Upper lobe of left lung (tissue), 6 donors: ENCODE data around the gene CRB1. TPM values are rescaled to one million over a fixed set of nuclear protein-coding genes. Genes with fewer than 3 reads are reported as not detected.

ENCODE experiments used
- ATAC-seq, 2 donors: fragments of 200-7000 bp; cut with Tn5 transposase; one replicate each; pipeline ENCODE4 v1.9.1; 2022; ENCODE audit warnings: mild to moderate bottlenecking in 2 of 2, moderate library complexity in 2 of 2; ENCODE audit not compliant: low FRiP score in 2 of 2
- DNase-seq, 2 donors: peaks; one replicate each; pipeline ENCODE4 v3.0.0-alpha.2; 2019 to 2020
- H3K27ac ChIP-seq, 4 donors: fragments of 200-600 bp; sonication (generic); one replicate each; pipeline ENCODE4 v1.5.1; 2016 to 2019
- H3K27me3 ChIP-seq, 4 donors: fragments of 200-600 bp; sonication (generic); one replicate each; pipeline ENCODE4 v1.5.1; 2017 to 2019
- H3K36me3 ChIP-seq, 4 donors: fragments of 200-600 bp; sonication (generic); one replicate each; pipeline ENCODE4 v1.5.1; 2016 to 2019
- H3K4me1 ChIP-seq, 4 donors: fragments of 200-600 bp; sonication (generic); one replicate each; pipeline ENCODE4 v1.5.1; 2018 to 2019
- H3K4me3 ChIP-seq, 4 donors: fragments of 200-600 bp; sonication (generic); one replicate each; pipeline ENCODE4 v1.5.1; 2017 to 2019; ENCODE audit warnings: mild to moderate bottlenecking in 2 of 4, moderate library complexity in 1 of 4
- H3K9me3 ChIP-seq, 4 donors: fragments of 200-600 bp; sonication (generic); one replicate each; pipeline ENCODE4 v1.5.1; 2018 to 2019
- EP300 ChIP-seq, 4 donors: sonication (generic); formaldehyde crosslinking; IDR thresholded peaks; one replicate each; pipeline ENCODE4 v1.5.1; 2017; ENCODE audit warnings: antibody characterized with exemption in 4 of 4, control low read depth in 2 of 4
- POLR2A ChIP-seq, 4 donors: fragments of 450-650 bp; IDR thresholded peaks; one replicate each; pipeline ENCODE4 v1.5.1; 2016 to 2017; ENCODE audit warnings: antibody characterized with exemption in 4 of 4, mild to moderate bottlenecking in 2 of 4
- POLR2AphosphoS5 ChIP-seq, 2 donors: sonication (generic); formaldehyde crosslinking; IDR thresholded peaks; one replicate each; pipeline ENCODE4 v1.5.1; 2017; ENCODE audit warnings: antibody characterized with exemption in 2 of 2
- WGBS, 2 donors: methylation state at CpG; one replicate each; pipeline ENCODE4 v1.1.5; 2017 to 2018; 5-methylcytosine and 5-hydroxymethylcytosine counted together
- total RNA-seq, 6 donors: library from RNA; depleted of rRNA in 4 of 6; stranded (reverse); fragments of >200 nt in 4 of 6; gene quantifications; one replicate each; pipeline versions ENCODE4 v1.1.0 to v1.2.1, GENCODE V29; 2016 to 2021
- TF ChIP-seq, protein P1 (sequence below), 6 experiments: fragments of 450-650 bp in 4 of 6; fragments of 200-600 bp in 2 of 6; sonication (generic) in 2 of 6; IDR thresholded peaks; one replicate each; pipeline ENCODE4 v1.5.1; 2016 to 2019; ENCODE audit warnings: antibody characterized with exemption in 6 of 6
- donor health status: DM: no; HTN: no; CAD: no; lungs with moderate emphysema.
- donor health status: DM: no; HTN: yes; CAD: no; lungs with severe emphysema.

CRB1 gene
- total RNA-seq, 6 donors from 2014 or later: 0.11 to 0.98 (median 0.15) TPM; not detected in 1

GRCh38 chr1:197272791-197273190 is 4.7 kb downstream of the CRB1 start:
- ATAC-seq (no peak), DNase-seq (no peak)
- no peaks in the 10 kb centered on the region for H3K4me1 ChIP-seq
- H3K9me3 ChIP-seq: no peaks in the 10 kb centered on the region
- no peaks in the 10 kb centered on the region for H3K36me3 ChIP-seq
- no peaks in the 10 kb centered on the region for H3K27me3 ChIP-seq
- no peak overlapping the region for H3K4me3 ChIP-seq
- H3K27ac ChIP-seq: no peak overlapping the region
- TF ChIP-seq EP300 (IDR thresholded peaks at IDR 0.05): no peak
- TF ChIP-seq POLR2AphosphoS5 (IDR thresholded peaks at IDR 0.05): no peak
- no peak for TF ChIP-seq POLR2A (IDR thresholded peaks at IDR 0.05)
- TF ChIP-seq, protein P1, sequence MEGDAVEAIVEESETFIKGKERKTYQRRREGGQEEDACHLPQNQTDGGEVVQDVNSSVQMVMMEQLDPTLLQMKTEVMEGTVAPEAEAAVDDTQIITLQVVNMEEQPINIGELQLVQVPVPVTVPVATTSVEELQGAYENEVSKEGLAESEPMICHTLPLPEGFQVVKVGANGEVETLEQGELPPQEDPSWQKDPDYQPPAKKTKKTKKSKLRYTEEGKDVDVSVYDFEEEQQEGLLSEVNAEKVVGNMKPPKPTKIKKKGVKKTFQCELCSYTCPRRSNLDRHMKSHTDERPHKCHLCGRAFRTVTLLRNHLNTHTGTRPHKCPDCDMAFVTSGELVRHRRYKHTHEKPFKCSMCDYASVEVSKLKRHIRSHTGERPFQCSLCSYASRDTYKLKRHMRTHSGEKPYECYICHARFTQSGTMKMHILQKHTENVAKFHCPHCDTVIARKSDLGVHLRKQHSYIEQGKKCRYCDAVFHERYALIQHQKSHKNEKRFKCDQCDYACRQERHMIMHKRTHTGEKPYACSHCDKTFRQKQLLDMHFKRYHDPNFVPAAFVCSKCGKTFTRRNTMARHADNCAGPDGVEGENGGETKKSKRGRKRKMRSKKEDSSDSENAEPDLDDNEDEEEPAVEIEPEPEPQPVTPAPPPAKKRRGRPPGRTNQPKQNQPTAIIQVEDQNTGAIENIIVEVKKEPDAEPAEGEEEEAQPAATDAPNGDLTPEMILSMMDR (IDR thresholded peaks at IDR 0.05): no peak

DNA sequence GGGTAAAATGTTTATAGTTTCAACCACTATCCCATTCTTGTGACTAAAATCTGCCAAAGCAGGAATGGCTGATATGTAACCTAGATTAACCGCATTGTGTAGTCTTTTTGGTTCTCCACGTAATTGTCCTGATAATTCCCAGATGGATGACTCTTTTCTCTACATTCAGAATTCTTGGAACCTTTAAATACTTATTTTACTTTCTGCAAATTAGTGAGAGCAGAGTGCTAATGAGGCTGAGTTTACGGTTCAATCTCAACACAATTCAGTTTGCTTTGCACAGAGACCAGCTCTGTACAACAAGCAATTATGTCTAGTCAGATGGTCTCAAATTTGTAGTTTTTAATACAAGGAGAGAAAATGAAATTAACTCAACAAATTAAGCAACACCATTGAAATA is 9.1 kb downstream of the CRB1 start:
- ATAC-seq (no peak), DNase-seq (no peak)
- no peaks in the 10 kb centered on the region for H3K27me3 ChIP-seq
- H3K36me3 ChIP-seq: no peaks in the 10 kb centered on the region
- no peak overlapping the region for H3K4me3 ChIP-seq
- no peaks in the 10 kb centered on the region for H3K9me3 ChIP-seq
- H3K4me1 ChIP-seq: no peaks in the 10 kb centered on the region
- TF ChIP-seq EP300 (IDR thresholded peaks at IDR 0.05): no peak
- TF ChIP-seq POLR2AphosphoS5 (IDR thresholded peaks at IDR 0.05): no peak
- TF ChIP-seq, protein P1 (IDR thresholded peaks at IDR 0.05): no peak
- TF ChIP-seq POLR2A (IDR thresholded peaks at IDR 0.05): no peak
- no peak overlapping the region for H3K27ac ChIP-seq
- WGBS, 2 donors: 65 to 91% methylated on average over 3 of the region's 3 CpGs

DNA sequence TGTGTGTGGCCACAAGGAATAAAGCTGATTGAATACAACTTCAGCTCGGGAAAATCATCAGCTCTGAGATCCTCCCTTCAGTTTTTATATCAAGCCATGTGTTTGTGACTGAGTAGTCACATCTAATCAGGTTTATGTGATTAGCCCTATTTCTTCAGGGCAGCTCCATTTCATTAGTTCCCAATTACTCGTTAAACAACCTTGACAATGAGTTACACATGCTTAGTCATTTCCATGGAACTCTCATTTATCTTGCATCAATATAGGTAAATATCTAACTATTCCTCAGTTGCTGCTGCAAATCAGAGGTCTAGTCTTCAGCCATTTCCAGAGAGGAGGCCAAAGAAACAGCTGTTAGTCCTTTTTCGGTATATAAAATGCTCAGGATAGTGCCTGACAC is 16.3 kb downstream of the CRB1 start:
- no peaks in the 10 kb centered on the region for H3K36me3 ChIP-seq
- no peaks in the 10 kb centered on the region for H3K4me1 ChIP-seq
- no peak overlapping the region for H3K27ac ChIP-seq
- WGBS, 2 donors: 86 to 89% methylated on average over 3 of the region's 3 CpGs
- H3K27me3 ChIP-seq: no peaks in the 10 kb centered on the region
- no peak for ATAC-seq
- DNase-seq: no peak
- H3K9me3 ChIP-seq: no peaks in the 10 kb centered on the region
- no peak overlapping the region for H3K4me3 ChIP-seq
- TF ChIP-seq, protein P1 (IDR thresholded peaks at IDR 0.05): no peak

- Histone ChIP-seq H3K27ac (no peak overlapping the region), H3K9me3 (no peaks in the 10 kb centered on the region), H3K4me3 (no peak overlapping the region), H3K27me3 (no peaks in the 10 kb centered on the region), H3K4me1 (no peaks in the 10 kb centered on the region), H3K36me3 (no peaks in the 10 kb centered on the region)
- WGBS, 2 donors: 63 to 64% methylated on average over 2 of the region's 2 CpGs
- TF ChIP-seq POLR2AphosphoS5 (IDR thresholded peaks at IDR 0.05) (no peak), EP300 (IDR thresholded peaks at IDR 0.05) (no peak), POLR2A (IDR thresholded peaks at IDR 0.05) (no peak)
- TF ChIP-seq, protein P1 (IDR thresholded peaks at IDR 0.05): no peak
- ATAC-seq (no peak), DNase-seq (no peak)
Measured at GRCh38 chr1:197284966-197285365, 16.9 kb downstream of the CRB1 start.

DNA sequence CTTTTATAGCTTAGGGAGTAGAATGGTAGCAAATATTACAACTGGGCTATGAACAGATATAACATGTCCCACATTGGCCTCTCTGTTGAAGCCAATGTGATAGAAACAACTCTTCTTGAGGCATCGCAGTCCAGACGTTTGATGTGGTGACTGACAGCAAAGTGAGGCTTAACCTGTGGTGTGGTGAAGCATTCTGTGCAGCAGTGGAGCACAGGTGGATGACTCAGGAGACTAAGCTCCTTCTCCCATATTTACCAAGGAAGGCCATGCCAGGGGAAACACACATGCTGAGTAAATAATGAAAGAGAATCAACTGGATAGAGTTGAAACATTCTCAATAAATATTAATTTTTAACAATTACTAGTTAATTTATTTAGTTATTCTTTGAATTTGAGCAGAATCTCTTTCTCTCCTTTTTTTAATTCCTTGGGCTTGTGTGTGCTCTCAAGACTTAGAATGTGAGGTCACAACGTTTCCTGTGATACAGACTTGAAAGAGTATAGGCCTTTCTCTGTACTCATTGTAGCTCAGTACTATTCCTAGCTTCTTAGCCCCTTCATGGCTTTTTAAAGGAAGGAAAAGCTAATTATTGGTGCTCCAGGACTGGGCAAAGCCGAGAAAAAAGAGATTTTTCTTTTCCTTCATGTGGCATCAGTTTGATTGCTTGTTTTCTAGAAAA is 17.6 kb downstream of the CRB1 start:
- no peaks in the 10 kb centered on the region for H3K9me3 ChIP-seq
- no peaks in the 10 kb centered on the region for H3K4me1 ChIP-seq
- no peak overlapping the region for H3K4me3 ChIP-seq
- H3K27me3 ChIP-seq: no peaks in the 10 kb centered on the region
- ATAC-seq (no peak), DNase-seq (no peak)
- H3K36me3 ChIP-seq: no peaks in the 10 kb centered on the region
- WGBS, 2 donors: 71 to 78% methylated on average over 4 of the region's 4 CpGs
- H3K27ac ChIP-seq: no peak overlapping the region
- TF ChIP-seq POLR2AphosphoS5 (IDR thresholded peaks at IDR 0.05) (no peak), EP300 (IDR thresholded peaks at IDR 0.05) (no peak), POLR2A (IDR thresholded peaks at IDR 0.05) (no peak)
- TF ChIP-seq, protein P1 (IDR thresholded peaks at IDR 0.05): no peak
